HG03460 (cell line): ENCODE measurements around the gene NRN1.
"Not testable (repeated sequence)": the region's sequence is repeated elsewhere in the genome, so short reads cannot be mapped to it uniquely, and the experiment has no call there.

ENCODE experiments used
- ATAC-seq: cut with Tn5 transposase; IDR thresholded peaks from one replicate; pipeline ENCODE4 v1.9.1; 2021; ENCODE audit not compliant: unreplicated experiment

NRN1 gene

DNA sequence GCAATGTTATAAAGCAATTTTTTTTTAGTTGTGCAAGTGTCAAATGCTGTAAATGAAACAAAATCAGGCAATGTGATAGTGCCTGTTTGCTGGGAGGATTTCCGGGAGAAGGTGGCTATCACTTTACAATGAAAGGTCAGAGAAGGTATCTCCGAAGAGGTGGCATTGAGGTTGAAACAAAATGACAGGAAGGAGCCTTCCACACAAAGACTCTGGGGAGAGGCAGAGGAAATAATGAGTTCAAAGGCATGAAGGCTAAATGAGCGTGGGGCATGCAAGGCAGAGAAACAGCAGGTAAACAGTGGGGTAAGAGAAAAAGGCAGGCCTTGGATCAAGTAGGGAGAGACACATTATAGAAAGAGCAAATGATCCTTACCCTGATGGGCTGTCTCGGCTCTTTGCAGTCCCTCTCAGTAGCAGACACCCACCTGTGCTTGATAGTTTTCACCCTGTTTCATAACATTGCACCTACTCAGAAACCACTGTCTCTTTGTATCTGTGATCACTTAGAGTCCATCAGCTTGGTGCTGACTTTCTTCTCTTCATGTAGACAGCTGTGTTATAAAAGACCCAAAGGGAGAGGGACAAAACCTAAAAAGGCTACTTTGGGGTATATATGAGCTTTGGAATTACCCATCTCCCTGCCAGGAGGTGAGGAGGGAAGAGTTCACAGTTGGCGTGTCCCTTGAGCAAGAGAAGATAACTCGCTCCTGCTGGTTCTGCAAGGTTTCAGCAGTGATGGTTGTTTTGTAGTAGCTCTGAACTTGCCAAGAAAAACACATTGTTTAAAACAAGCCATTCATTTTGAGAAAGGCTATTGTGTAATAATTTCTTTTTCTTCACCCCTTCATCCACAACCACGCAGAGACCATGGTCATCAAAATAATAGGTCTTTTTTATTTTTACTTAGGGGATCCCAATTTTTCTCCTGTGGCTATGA lies 22.3 kb downstream of the NRN1 start:
- no peak for ATAC-seq

DNA sequence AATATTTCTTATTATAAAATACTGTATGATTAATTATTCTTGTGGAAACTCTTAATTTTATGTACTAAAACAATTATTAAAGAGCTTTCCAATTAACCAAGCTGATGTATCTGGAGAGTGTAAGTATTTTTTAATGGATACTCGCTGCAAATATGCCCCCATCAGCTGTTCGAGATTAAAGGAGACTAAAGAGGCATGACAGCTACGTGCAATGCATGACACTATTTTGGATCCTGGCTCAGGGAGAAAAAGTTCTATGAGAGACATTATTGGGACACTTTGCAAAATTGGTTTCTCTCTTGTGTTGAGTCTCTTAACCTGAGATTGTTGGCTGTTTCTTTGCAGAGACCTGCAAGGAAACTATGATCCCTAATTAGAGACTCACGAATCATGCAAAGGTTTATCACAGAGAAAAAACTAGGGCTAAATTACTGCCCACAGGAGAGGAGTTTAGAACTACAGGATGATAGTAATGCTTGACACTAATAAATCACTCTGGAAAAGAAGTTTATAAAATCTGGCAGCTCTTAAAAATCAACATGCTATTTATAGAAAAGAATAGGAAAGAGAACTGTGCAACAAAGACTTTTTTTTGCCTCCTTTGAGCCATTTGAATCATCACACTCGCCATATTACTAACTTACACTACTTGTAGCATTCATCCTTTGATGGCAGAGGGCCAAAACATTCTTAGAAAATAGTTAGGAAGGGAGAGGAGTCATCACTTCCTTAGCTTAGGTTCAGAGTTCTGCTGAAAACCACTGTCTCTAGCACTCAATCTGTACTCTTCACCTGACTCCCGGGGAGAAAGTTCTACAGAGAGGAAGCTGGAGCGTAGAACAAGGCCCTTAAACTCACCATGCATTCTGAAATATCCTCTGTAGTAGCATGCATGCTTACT lies 25.3 kb downstream of the NRN1 start:
- no peak for ATAC-seq

DNA sequence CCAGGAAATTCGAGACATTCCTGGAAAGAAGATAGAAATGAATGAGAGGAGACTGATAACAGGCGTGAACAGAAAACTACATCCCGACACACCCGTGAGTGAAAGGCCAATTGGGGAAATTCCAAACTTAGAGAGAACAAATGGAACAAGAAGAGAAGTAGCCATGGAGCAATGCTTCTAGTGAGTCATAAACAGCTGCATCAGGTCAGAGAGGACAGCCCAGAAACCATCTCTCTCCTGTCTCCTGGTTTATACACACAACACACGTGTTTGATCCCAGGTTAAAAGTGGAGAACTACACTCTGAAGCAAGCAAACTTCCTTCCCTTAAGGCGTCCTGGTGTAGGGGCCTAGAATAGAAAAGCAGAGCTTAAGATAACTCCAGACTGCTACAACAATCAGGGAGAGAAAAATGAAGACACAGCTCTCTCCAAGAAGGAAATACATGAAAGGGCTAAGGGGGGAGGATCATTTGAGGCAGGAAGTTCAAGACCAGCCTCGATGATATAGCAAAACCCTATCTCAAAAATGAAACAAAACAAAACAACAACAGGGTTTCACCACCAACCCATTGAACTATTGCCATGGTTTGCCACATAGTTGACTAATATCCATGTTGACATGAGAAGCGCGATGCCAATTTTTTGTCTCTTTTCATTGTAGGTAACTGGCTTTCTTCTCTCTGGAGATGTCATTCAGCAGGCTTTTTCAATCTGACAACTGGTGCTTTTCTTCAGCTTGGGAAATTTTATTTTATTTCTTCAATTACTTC lies 26.9 kb downstream of the NRN1 start:
- ATAC-seq: no peak

DNA sequence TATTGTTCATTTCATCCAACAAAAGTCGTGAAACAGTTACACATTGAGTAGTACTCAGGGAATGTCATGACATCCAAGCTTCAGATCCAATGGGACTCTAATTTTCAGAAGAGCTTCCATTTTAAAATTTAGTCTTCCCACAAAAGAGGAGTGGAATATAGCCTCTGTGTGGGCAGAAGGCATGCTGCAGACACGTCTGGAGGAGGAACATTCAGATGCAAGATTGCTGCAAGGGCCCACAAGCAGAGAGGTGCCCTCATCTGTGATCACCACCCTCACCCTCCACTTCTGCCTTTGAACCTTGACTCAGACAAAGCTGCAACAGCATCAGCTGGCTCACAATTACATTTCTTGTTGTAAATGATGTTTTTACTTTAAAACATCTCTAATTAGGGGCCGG lies 29.9 kb downstream of the NRN1 start:
- no peak for ATAC-seq

DNA sequence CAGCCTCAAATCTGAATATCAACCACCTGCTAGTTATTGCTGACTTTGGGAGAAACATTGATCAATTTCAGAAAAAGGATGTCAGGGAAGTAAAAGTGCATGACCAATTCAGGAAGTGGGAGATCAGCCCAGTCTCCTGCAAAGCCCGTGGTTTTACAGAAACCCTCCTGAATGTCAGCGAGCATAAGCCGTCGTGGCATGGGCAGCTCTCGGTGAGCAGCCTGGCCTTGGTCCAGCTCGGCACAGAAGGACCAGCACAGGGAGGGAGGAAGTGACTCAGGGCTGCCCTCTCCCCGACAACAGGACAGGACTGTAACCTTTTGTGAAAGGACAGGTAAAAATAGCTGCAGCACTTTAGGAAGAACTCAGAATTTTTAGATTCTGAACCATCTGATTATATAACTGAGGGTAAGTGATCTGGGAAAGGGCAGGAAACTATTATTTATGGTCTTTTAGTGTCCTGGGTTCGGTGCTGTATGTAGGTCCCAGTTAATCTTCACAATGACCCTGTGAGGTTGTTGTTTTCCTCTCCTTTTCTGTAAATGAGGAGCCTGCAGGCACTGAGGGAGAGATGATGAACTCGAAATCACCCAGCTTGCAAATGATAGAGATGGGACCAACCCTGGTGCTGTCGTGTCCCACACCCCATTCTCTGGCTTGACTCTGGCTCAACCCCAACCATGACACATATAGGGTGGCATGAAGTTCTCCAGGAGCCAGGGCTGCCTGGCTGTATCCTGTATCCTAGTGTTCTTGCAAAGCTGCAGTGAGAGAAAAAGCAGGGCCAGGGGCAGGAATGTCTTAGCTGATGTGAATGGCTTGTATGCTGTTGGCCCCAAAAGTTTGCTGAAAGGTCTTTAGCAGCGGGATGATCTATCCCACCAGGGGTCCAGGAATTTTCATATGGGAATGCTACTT lies 37.6 kb downstream of the NRN1 start:
- ATAC-seq: no peak

DNA sequence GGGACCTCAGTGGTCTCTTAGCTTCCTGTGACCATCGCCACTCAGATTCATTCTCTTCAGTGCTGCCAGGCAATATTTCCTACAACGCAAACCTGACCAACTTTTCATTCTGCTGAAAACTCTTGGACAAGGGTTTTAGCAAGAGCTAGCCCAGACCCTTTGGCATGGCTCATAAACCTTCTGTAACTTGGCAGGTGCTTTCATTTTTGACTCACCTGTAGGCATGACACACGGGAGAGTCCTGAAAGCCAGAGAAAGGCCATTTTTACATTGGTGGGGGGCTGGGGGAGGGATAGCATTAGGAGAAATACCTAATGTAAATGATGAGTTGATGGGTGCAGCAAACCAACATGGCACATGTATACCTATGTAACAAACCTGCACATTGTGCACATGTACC lies 38.7 kb downstream of the NRN1 start:
- not testable (repeated sequence) for ATAC-seq

DNA sequence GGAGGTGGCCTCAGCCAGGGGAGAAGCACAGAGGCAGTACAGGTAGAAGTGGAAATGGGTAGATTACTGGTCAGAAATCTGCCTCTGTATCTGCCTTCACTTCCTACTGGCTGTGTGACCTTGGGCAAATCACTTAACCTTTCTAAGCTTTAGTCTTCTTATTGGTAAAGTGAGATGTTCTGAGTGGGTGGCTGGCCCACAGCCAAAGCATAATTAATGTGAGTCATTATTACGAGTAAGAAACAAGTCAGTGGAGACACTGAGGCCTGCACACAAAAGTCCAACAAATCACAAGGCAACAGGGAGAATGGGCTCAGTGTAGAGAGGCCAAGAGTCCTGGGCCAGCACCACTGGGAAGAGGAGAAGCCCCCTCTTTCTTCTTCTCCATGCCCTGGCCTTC lies 39.1 kb downstream of the NRN1 start:
- no peak for ATAC-seq

DNA sequence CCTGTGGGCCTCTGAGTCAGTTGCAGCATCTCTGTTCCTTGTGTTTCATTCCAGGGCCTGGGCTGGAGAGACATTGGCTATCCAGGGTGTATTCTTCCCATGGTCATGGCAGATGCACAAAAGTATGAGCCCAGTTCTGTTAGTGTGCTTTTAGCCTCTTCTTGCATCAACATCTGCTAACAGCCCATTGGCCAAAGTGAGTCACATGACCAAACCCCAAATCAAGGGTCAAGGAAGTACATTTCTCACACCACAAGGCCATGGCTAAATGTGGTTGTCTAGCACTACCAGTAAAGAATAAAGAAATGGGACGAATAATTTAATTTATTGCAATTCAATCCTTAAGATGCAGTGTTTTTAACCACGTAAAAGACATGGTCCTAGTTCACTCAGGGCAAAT lies 43.9 kb downstream of the NRN1 start:
- ATAC-seq: no peak

DNA sequence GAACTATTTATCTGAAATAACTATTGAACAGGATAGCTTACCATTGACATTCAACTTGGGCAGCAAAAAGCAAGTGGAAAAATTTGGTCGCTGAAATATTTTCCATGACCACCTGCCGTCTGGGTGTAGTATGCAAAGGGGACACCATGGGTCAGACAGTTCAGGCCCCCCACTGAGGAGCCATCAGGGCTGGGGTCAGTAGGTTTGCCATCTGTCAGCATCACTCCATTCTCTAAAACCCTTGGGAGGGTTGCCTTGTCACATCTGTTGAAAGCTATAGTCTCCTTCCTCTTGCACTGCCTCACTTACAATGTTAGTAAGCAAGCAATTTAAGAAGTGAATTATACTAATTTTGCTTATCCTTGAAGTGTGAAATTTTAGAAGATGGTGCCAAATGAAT lies 44.9 kb downstream of the NRN1 start:
- no peak for ATAC-seq

DNA sequence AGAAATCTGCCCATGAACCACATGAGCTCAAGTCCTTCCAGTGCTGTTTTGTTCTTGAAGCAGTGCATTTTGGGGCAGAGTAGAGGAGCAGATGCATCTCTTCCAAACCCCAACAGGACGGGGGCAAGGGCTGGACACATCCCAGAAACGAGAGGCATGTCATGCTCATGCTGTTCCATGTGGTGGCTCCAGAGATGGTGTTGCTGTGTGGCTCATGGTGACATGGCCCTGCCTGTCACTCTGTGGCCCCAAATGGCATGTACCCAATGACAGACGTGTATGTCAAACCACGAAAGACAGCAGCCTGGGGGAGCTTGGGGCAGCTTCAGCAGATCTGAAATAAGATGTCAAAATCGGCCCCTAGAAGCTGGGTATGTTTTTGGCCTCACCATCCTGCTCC lies 46.3 kb downstream of the NRN1 start:
- no peak for ATAC-seq

DNA sequence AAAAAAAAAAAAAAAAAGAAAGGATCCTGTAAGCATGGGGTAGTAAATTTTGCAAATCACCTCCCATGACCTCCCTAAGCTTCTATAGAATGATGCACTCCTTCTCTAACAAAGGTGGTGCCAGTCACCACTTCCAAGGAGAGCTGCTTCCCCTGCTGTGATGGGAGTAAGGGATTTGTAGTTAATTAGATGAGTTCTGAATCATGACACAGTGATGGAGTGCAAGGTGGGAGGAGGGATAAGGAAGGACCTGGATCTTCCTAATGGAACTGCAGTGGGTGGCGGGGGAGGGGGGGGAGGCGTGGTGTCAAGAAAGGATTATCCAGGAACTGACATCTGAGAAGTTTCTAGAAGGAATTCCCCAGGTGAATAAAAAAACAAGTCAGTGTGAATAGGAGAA lies 47.8 kb downstream of the NRN1 start:
- no peak for ATAC-seq

DNA sequence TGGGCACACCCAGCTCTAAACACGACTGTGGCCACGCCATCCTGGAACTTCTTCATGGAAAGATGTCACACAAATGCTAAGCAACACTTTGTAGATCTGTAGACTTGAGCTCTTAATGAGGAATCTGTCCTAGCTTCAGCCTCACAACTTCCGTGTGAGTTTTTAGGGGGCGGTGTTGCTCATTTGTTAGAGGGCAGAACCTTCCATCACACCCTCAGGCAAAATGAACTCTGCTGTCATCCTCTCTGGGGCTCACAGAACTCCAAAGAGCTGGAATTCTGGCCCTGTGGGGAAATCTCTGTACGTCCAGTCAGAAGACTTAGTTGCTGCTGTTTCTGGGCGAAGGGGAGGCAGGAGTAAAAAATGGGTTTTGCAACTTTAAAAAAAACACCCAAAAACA lies 49.8 kb downstream of the NRN1 start:
- ATAC-seq: no peak

DNA sequence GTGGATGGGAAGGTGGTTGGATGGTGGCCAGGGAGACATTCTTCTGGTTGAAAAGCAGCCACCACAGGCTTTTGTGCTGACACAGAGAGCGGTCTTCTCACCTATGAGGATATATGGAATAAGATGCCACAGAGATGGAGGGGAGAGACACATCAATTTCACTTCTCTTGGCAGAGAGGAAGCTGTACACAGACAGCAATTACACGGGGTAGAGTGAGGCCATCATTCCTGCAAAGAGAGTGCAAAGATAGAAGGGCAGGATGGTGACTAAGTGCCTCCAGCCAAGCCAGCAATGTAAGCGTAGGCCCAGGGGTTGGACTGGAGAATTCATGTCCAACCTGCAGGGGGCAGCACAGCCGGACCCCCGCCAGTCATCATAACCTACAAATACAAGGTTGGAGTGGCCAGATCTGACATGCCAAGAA lies 56.4 kb downstream of the NRN1 start:
- ATAC-seq: no peak
